GM18870 (cell line): ENCODE data around the gene TMOD1.

Experiments
- ATAC-seq: cut with Tn5 transposase; IDR thresholded peaks from one replicate; pipeline ENCODE4 v1.9.1; 2021; ENCODE audit warnings: moderate library complexity; ENCODE audit not compliant: unreplicated experiment

The TMOD1 gene

GRCh38 chr9:97515662-97516061 lies 14.2 kb downstream of the TMOD1 start:
- ATAC-seq: no peak

GRCh38 chr9:97516111-97516510 lies 14.6 kb downstream of the TMOD1 start:
- no peak for ATAC-seq

- no peak for ATAC-seq
These were observed 16.0 kb downstream of the TMOD1 start for GRCh38 chr9:97517331-97518089.

- ATAC-seq: no peak
These were observed 16.9 kb downstream of the TMOD1 start for GRCh38 chr9:97518166-97518908.

GRCh38 chr9:97518909-97519307 lies 17.4 kb downstream of the TMOD1 start:
- no peak for ATAC-seq

GRCh38 chr9:97519441-97519970 lies 18.0 kb downstream of the TMOD1 start:
- ATAC-seq: no peak

GRCh38 chr9:97521576-97522333 lies 20.3 kb downstream of the TMOD1 start:
- no peak for ATAC-seq

GRCh38 chr9:97524424-97524823 lies 23.0 kb downstream of the TMOD1 start:
- ATAC-seq: no peak

GRCh38 chr9:97525451-97525850 lies 24.0 kb downstream of the TMOD1 start:
- ATAC-seq: no peak

GRCh38 chr9:97526895-97527575 lies 25.6 kb downstream of the TMOD1 start:
- ATAC-seq: no peak

GRCh38 chr9:97527626-97528528 lies 26.4 kb downstream of the TMOD1 start:
- no peak for ATAC-seq

GRCh38 chr9:97528529-97529230 lies 27.2 kb downstream of the TMOD1 start:
- ATAC-seq: no peak

- ATAC-seq: peak; percentile 76
These were observed 28.1 kb downstream of the TMOD1 start for GRCh38 chr9:97529363-97530076.

GRCh38 chr9:97531888-97532376 lies 30.5 kb downstream of the TMOD1 start:
- ATAC-seq: no peak

GRCh38 chr9:97534185-97534584 lies 32.7 kb downstream of the TMOD1 start:
- no peak for ATAC-seq

GRCh38 chr9:97534961-97535594 lies 33.6 kb downstream of the TMOD1 start:
- ATAC-seq: no peak

GRCh38 chr9:97535771-97536170 lies 34.3 kb downstream of the TMOD1 start:
- ATAC-seq: no peak

GRCh38 chr9:97536480-97536879 lies 35.0 kb downstream of the TMOD1 start:
- ATAC-seq: no peak
